HEK293 (cell line): ENCODE results near the gene BLVRB.

ENCODE experiments used
- BCL11B ChIP-seq: fragments of 450-650 bp; formaldehyde crosslinking; IDR thresholded peaks from 2 replicates; pipeline ENCODE4 v1.5.1; 2016; ENCODE audit warnings: low read depth, missing biosample characterization, missing genetic modification characterization
- HOXD13 ChIP-seq: sonication (generic); formaldehyde crosslinking; IDR thresholded peaks from 2 replicates; pipeline ENCODE4 v1.8.0; 2022; ENCODE audit warnings: missing genetic modification reagents, borderline replicate concordance
- PRDM1 ChIP-seq: fragments of 450-650 bp; formaldehyde crosslinking; IDR thresholded peaks from 2 replicates; pipeline ENCODE4; 2016; ENCODE audit warnings: missing biosample characterization, missing genetic modification characterization
- SCRT2 ChIP-seq: fragments of 450-650 bp; formaldehyde crosslinking; IDR thresholded peaks from 2 replicates; pipeline ENCODE4 v1.5.1; 2016; ENCODE audit warnings: missing biosample characterization, missing genetic modification characterization
- ZFHX2 ChIP-seq: fragments of 450-650 bp; formaldehyde crosslinking; conservative IDR thresholded peaks from 2 replicates; pipeline ENCODE4 v1.5.1; 2016; ENCODE audit warnings: missing biosample characterization, missing genetic modification characterization
- ZFP41 ChIP-seq: fragments of 450-650 bp; formaldehyde crosslinking; IDR thresholded peaks from 2 replicates; pipeline ENCODE4 v1.5.1; 2016; ENCODE audit warnings: missing biosample characterization, missing genetic modification characterization, borderline replicate concordance
- ZNF146 ChIP-seq: fragments of 450-650 bp; formaldehyde crosslinking; IDR thresholded peaks from 2 replicates; pipeline ENCODE4 v1.5.1; 2016; ENCODE audit warnings: missing biosample characterization, missing genetic modification characterization
- ZNF18 ChIP-seq: fragments of 450-650 bp; formaldehyde crosslinking; IDR thresholded peaks from 2 replicates; pipeline ENCODE4 v1.5.1; 2016; ENCODE audit warnings: missing biosample characterization, missing genetic modification characterization
- ZNF19 ChIP-seq: fragments of 450-650 bp; formaldehyde crosslinking; IDR thresholded peaks from 2 replicates; pipeline ENCODE4; 2016; ENCODE audit warnings: missing biosample characterization, missing genetic modification characterization, low read depth
- ZNF26 ChIP-seq: fragments of 450-650 bp; formaldehyde crosslinking; IDR thresholded peaks from 2 replicates; pipeline ENCODE4 v1.5.1; 2016; ENCODE audit warnings: missing biosample characterization, missing genetic modification characterization
- ZNF335 ChIP-seq: fragments of 450-650 bp; formaldehyde crosslinking; conservative IDR thresholded peaks from 2 replicates; pipeline ENCODE4 v1.5.1; 2016; ENCODE audit warnings: missing biosample characterization, missing genetic modification characterization
- ZNF423 ChIP-seq: fragments of 450-650 bp; formaldehyde crosslinking; IDR thresholded peaks from 2 replicates; pipeline ENCODE4 v1.5.1; 2016; ENCODE audit warnings: missing biosample characterization, missing genetic modification characterization
- ZNF433 ChIP-seq: fragments of 450-650 bp; formaldehyde crosslinking; IDR thresholded peaks from 2 replicates; pipeline ENCODE4 v1.5.1; 2016; ENCODE audit warnings: missing biosample characterization, missing genetic modification characterization, low read depth
- ZNF48 ChIP-seq: fragments of 450-650 bp; formaldehyde crosslinking; IDR thresholded peaks from 2 replicates; pipeline ENCODE4 v1.5.1; 2016; ENCODE audit warnings: missing biosample characterization, missing genetic modification characterization
- ZNF501 ChIP-seq: fragments of 450-650 bp; formaldehyde crosslinking; IDR thresholded peaks from 2 replicates; pipeline ENCODE4 v1.5.1; 2016; ENCODE audit warnings: missing biosample characterization, missing genetic modification characterization
- ZNF510 ChIP-seq: fragments of 450-650 bp; formaldehyde crosslinking; IDR thresholded peaks from 2 replicates; pipeline ENCODE4 v1.5.1; 2018; ENCODE audit warnings: mild to moderate bottlenecking, missing genetic modification characterization, missing biosample characterization; ENCODE audit not compliant: insufficient replicate concordance
- ZNF529 ChIP-seq: fragments of 450-650 bp; formaldehyde crosslinking; IDR thresholded peaks from 2 replicates; pipeline ENCODE4 v1.5.1; 2017; ENCODE audit warnings: missing genetic modification characterization, missing biosample characterization; ENCODE audit not compliant: insufficient replicate concordance
- ZNF548 ChIP-seq: fragments of 450-650 bp; formaldehyde crosslinking; IDR thresholded peaks from 2 replicates; pipeline ENCODE4 v1.5.1; 2016; ENCODE audit warnings: missing biosample characterization, missing genetic modification characterization
- ZNF621 ChIP-seq: fragments of 450-650 bp; formaldehyde crosslinking; IDR thresholded peaks from 2 replicates; pipeline ENCODE4 v1.5.1; 2017; ENCODE audit warnings: missing biosample characterization, missing genetic modification characterization
- ZNF624 ChIP-seq: fragments of 450-650 bp; formaldehyde crosslinking; IDR thresholded peaks from 2 replicates; pipeline ENCODE4 v1.5.1; 2017; ENCODE audit warnings: missing biosample characterization, missing genetic modification characterization
- ZNF677 ChIP-seq: fragments of 450-650 bp; IDR thresholded peaks from 2 replicates; pipeline ENCODE4 v1.5.0; 2018; ENCODE audit warnings: missing biosample characterization, mild to moderate bottlenecking, missing genetic modification characterization, moderate library complexity
- ZXDB ChIP-seq: fragments of 450-650 bp; formaldehyde crosslinking; IDR thresholded peaks from 2 replicates; pipeline ENCODE4 v1.5.1; 2016; ENCODE audit warnings: missing biosample characterization, missing genetic modification characterization
- TF ChIP-seq, protein P1 (sequence below): fragments of 450-650 bp; formaldehyde crosslinking; conservative IDR thresholded peaks from 2 replicates; pipeline ENCODE4 v1.5.1; 2016; ENCODE audit warnings: low read depth, missing biosample characterization, missing genetic modification characterization
- TF ChIP-seq, protein P2 (sequence below): fragments of 450-650 bp; formaldehyde crosslinking; IDR thresholded peaks from 2 replicates; pipeline ENCODE4 v1.5.1; 2016; ENCODE audit warnings: missing biosample characterization, missing genetic modification characterization
- TF ChIP-seq, protein P3 (sequence below): fragments of 450-650 bp; formaldehyde crosslinking; IDR thresholded peaks from 2 replicates; pipeline ENCODE4 v1.5.1; 2016; ENCODE audit warnings: missing biosample characterization, missing genetic modification characterization
- TF ChIP-seq, protein P4 (sequence below): fragments of 450-650 bp; IDR thresholded peaks from 2 replicates; pipeline ENCODE4 v1.5.1; 2018; ENCODE audit warnings: missing biosample characterization, missing genetic modification characterization

The BLVRB gene

DNA sequence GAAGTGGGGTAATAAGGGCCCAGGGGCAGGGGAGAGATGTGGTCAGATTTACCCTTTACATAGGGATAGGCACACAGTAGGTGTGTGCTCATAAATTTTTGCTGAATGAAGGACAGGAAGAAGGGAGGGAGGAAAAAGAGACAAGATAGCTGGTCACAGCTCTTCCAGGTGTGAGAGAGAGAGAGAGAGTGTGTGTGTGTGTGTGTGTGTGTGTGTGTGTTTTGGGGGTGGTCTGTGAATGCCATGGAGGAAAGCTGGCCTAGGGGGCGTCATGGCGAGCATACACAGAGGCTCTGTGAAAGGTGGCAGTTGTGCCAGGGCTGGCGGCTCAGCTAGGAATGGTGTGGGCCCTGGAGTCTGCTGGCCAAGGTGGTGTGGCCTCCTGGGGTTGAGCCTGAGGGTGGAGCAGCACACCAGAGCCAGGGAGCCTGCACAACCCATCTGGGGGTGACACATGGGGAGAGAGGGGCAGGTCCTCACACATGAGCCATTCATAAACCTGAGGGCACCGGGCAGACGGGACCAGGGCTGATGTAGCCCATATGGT is 46.4 kb downstream of the BLVRB start (continued):
- TF ChIP-seq ZNF48 (tag by site-specific recombination) (no peak), ZNF19 (tag by site-specific recombination) (no peak), ZNF433 (tag by site-specific recombination) (no peak), ZNF677 (no peak), ZXDB (tag by site-specific recombination) (0 out of 2 replicates have a peak, but pooled peaks have one; percentile 17), ZNF510 (tag by site-specific recombination) (no peak), HOXD13 (CRISPR knock-in tag) (no peak), ZNF423 (tag by site-specific recombination) (peak; percentile 35; the same call in 1 of the 2 replicates), ZNF529 (tag by site-specific recombination) (no peak), ZNF501 (tag by site-specific recombination) (no peak), ZNF548 (peak; percentile 41; the same call in 1 of the 2 replicates), ZFP41 (tag by site-specific recombination) (no peak), SCRT2 (tag by site-specific recombination) (no peak), BCL11B (tag by site-specific recombination) (no peak), PRDM1 (tag by site-specific recombination) (no peak), ZFHX2 (tag by site-specific recombination) (no peak), ZNF624 (tag by site-specific recombination) (no peak), ZNF18 (tag by site-specific recombination) (no peak), ZNF335 (no peak), ZNF26 (no peak), ZNF621 (no peak), ZNF146 (no peak)
- TF ChIP-seq, protein P1, sequence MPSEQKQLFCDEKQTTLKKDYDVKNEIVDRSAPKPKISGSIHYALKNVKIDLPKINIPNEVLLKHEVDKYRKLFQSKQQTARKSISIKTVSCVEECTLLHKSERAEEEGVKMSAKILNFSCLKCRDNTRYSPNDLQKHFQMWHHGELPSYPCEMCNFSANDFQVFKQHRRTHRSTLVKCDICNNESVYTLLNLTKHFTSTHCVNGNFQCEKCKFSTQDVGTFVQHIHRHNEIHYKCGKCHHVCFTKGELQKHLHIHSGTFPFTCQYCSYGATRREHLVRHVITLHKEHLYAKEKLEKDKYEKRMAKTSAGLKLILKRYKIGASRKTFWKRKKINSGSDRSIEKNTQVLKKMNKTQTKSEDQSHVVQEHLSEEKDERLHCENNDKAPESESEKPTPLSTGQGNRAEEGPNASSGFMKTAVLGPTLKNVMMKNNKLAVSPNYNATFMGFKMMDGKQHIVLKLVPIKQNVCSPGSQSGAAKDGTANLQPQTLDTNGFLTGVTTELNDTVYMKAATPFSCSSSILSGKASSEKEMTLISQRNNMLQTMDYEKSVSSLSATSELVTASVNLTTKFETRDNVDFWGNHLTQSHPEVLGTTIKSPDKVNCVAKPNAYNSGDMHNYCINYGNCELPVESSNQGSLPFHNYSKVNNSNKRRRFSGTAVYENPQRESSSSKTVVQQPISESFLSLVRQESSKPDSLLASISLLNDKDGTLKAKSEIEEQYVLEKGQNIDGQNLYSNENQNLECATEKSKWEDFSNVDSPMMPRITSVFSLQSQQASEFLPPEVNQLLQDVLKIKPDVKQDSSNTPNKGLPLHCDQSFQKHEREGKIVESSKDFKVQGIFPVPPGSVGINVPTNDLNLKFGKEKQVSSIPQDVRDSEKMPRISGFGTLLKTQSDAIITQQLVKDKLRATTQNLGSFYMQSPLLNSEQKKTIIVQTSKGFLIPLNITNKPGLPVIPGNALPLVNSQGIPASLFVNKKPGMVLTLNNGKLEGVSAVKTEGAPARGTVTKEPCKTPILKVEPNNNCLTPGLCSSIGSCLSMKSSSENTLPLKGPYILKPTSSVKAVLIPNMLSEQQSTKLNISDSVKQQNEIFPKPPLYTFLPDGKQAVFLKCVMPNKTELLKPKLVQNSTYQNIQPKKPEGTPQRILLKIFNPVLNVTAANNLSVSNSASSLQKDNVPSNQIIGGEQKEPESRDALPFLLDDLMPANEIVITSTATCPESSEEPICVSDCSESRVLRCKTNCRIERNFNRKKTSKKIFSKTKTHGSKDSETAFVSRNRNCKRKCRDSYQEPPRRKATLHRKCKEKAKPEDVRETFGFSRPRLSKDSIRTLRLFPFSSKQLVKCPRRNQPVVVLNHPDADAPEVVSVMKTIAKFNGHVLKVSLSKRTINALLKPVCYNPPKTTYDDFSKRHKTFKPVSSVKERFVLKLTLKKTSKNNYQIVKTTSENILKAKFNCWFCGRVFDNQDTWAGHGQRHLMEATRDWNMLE (tag by site-specific recombination), result no peak
- TF ChIP-seq, protein P2, sequence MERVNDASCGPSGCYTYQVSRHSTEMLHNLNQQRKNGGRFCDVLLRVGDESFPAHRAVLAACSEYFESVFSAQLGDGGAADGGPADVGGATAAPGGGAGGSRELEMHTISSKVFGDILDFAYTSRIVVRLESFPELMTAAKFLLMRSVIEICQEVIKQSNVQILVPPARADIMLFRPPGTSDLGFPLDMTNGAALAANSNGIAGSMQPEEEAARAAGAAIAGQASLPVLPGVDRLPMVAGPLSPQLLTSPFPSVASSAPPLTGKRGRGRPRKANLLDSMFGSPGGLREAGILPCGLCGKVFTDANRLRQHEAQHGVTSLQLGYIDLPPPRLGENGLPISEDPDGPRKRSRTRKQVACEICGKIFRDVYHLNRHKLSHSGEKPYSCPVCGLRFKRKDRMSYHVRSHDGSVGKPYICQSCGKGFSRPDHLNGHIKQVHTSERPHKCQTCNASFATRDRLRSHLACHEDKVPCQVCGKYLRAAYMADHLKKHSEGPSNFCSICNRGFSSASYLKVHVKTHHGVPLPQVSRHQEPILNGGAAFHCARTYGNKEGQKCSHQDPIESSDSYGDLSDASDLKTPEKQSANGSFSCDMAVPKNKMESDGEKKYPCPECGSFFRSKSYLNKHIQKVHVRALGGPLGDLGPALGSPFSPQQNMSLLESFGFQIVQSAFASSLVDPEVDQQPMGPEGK (tag by site-specific recombination), result peak; percentile 41; the same call in 1 of the 2 replicates
- TF ChIP-seq, protein P3, sequence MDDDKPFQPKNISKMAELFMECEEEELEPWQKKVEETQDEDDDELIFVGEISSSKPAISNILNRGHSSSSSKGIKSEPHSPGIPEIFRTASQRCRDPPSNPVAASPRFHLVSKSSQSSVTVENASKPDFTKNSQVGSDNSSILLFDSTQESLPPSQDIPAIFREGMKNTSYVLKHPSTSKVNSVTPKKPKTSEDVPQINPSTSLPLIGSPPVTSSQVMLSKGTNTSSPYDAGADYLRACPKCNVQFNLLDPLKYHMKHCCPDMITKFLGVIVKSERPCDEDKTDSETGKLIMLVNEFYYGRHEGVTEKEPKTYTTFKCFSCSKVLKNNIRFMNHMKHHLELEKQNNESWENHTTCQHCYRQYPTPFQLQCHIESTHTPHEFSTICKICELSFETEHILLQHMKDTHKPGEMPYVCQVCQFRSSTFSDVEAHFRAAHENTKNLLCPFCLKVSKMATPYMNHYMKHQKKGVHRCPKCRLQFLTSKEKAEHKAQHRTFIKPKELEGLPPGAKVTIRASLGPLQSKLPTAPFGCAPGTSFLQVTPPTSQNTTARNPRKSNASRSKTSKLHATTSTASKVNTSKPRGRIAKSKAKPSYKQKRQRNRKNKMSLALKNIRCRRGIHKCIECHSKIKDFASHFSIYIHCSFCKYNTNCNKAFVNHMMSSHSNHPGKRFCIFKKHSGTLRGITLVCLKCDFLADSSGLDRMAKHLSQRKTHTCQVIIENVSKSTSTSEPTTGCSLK (tag by site-specific recombination), result no peak
- TF ChIP-seq, protein P4, sequence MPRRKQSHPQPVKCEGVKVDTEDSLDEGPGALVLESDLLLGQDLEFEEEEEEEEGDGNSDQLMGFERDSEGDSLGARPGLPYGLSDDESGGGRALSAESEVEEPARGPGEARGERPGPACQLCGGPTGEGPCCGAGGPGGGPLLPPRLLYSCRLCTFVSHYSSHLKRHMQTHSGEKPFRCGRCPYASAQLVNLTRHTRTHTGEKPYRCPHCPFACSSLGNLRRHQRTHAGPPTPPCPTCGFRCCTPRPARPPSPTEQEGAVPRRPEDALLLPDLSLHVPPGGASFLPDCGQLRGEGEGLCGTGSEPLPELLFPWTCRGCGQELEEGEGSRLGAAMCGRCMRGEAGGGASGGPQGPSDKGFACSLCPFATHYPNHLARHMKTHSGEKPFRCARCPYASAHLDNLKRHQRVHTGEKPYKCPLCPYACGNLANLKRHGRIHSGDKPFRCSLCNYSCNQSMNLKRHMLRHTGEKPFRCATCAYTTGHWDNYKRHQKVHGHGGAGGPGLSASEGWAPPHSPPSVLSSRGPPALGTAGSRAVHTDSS (tag by site-specific recombination), result no peak
